A549 (cell line): Measurements from ENCODE around the gene PFKFB4.

ENCODE experiments used
- CEBPB ChIP-seq, 2 experiments: fragments of >200 bp in 1 of 2; sonication (Bioruptor Twin) in 1 of 2; formaldehyde crosslinking in 1 of 2; IDR thresholded peaks; 2 replicates each; pipeline ENCODE4 v1.6.1; 2012 to 2016
- EHF ChIP-seq: fragments of 250-450 bp; sonication (Bioruptor Pico); IDR thresholded peaks from 2 replicates; pipeline ENCODE4 v1.5.0; 2020; ENCODE audit warnings: mild to moderate bottlenecking
- GATA3 ChIP-seq: IDR thresholded peaks from 2 replicates; pipeline ENCODE4 v1.6.1; 2012; ENCODE audit warnings: borderline replicate concordance
- HOXA7 ChIP-seq: fragments of 250-450 bp; sonication (Bioruptor Pico); IDR thresholded peaks from 2 replicates; pipeline ENCODE4 v1.5.0; 2020; ENCODE audit warnings: mild to moderate bottlenecking, moderate library complexity
- JUN ChIP-seq, 2 experiments: fragments of >200 bp; sonication (Bioruptor Twin); formaldehyde crosslinking; IDR thresholded peaks; 2 replicates in 1 of 2; 3 replicates in 1 of 2; pipeline ENCODE4 v1.6.1; 2016 to 2017
- KDM1A ChIP-seq: fragments of 200-600 bp; sonication (generic); IDR thresholded peaks from 2 replicates; pipeline ENCODE4 v1.6.1; 2016; ENCODE audit warnings: low read depth, mild to moderate bottlenecking
- MYC ChIP-seq: IDR thresholded peaks from 2 replicates; pipeline ENCODE4 v1.6.1; 2012; ENCODE audit warnings: mild to moderate bottlenecking, inconsistent platforms, low read length, improper control_type of control experiment, borderline replicate concordance
- POLR2A ChIP-seq: IDR thresholded peaks from 2 replicates; pipeline ENCODE4 v1.6.1; 2012; ENCODE audit warnings: mild to moderate bottlenecking, low read length
- RAD21 ChIP-seq, 2 experiments: fragments of >200 bp in 1 of 2; sonication (Bioruptor Twin) in 1 of 2; formaldehyde crosslinking in 1 of 2; IDR thresholded peaks in 1 of 2; conservative IDR thresholded peaks in 1 of 2; 2 replicates in 1 of 2; 3 replicates in 1 of 2; pipeline ENCODE4 v1.6.1; 2012 to 2018; ENCODE audit warnings: inconsistent platforms in 1 of 2
- SMC3 ChIP-seq: fragments of >200 bp; sonication (Bioruptor Twin); formaldehyde crosslinking; IDR thresholded peaks from 3 replicates; pipeline ENCODE4 v1.6.1; 2018; ENCODE audit warnings: inconsistent platforms
- ZC3H11A ChIP-seq: fragments of 450-650 bp; IDR thresholded peaks from 2 replicates; pipeline ENCODE4 v1.6.1; 2014; ENCODE audit warnings: antibody characterized with exemption, mild to moderate bottlenecking
- TF ChIP-seq, protein P1 (sequence below): fragments of >200 bp; sonication (Bioruptor Twin); formaldehyde crosslinking; IDR thresholded peaks from 3 replicates; pipeline ENCODE4 v1.5.1; 2016

DNA sequence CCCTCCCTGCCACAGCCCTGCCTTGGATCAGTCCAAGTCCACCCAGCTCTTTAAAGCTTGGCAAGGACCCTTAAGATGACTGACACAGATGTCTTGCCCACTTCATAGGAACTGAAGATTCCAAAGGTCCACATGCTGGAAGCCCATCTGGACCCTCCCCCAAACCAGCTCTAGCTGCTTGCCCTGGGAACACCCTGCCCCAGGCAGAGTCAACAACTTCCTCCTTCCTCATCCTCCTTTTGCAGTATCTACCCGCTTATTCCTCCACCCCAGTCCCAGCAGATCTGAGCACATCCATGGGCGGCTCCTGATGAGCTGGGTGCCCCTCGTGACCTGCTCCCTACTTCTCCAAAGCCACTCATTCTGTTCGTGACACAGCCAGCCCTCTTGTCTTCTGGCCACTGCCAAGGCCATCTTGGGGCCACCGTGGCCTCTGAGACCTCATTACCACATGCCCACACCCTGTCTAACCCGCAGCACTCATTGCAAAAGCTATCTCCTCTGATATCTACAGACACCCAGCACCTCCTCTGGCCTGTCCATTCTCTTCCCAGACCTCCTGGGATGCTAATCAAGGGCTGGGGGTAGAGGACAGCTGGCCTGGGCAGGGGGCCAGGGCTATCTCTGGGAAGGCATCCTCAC, 2.0 kb upstream of the PFKFB4 start:
- TF ChIP-seq JUN (IDR thresholded peaks at IDR 0.05) (no peak), ZC3H11A (no peak), KDM1A (no peak), CEBPB (IDR thresholded peaks at IDR 0.05) (no peak), HOXA7 (CRISPR knock-in tag) (no peak), POLR2A (no peak), SMC3 (no peak), RAD21 (conservative IDR thresholded peaks at IDR 0.05 in 1 of 2, IDR thresholded peaks at IDR 0.05 in 1 of 2) (no peak), MYC (no peak), GATA3 (no peak), EHF (CRISPR knock-in tag) (no peak)
- TF ChIP-seq, protein P1, sequence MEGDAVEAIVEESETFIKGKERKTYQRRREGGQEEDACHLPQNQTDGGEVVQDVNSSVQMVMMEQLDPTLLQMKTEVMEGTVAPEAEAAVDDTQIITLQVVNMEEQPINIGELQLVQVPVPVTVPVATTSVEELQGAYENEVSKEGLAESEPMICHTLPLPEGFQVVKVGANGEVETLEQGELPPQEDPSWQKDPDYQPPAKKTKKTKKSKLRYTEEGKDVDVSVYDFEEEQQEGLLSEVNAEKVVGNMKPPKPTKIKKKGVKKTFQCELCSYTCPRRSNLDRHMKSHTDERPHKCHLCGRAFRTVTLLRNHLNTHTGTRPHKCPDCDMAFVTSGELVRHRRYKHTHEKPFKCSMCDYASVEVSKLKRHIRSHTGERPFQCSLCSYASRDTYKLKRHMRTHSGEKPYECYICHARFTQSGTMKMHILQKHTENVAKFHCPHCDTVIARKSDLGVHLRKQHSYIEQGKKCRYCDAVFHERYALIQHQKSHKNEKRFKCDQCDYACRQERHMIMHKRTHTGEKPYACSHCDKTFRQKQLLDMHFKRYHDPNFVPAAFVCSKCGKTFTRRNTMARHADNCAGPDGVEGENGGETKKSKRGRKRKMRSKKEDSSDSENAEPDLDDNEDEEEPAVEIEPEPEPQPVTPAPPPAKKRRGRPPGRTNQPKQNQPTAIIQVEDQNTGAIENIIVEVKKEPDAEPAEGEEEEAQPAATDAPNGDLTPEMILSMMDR: no peak; the same call in 1 of the 3 replicates
